HCT116 (cell line): ENCODE measurements around the gene GPX3. TPM values are rescaled to one million over a fixed set of nuclear protein-coding genes. Genes with fewer than 3 reads are reported as not detected.
A peak's percentile ranks its signal among the peaks of the same experiment; 100 is the strongest.

ENCODE experiments used
- ATAC-seq: fragments of 200-7000 bp; cut with Tn5 transposase; 2 replicates; pipeline ENCODE4 v1.9.1; 2020; ENCODE audit warnings: mild to moderate bottlenecking, moderate library complexity
- BruUV-seq: library from RNA; stranded (reverse); fragments of 400-500 nt; replicated peaks from 2 replicates; lab custom pipeline; 2021; lab: Mats Ljungman, UMichigan
- CTCF ChIA-PET: fragments of 300-600 bp; sonication (Branson Sonifier 250); formaldehyde crosslinking; loops from one replicate; lab custom pipeline; 2021; ENCODE audit warnings: antibody characterized with exemption; lab: Charles Lee
- POLR2A ChIA-PET: fragments of 300-600, 350-600 bp; sonication (Branson Sonifier 250); formaldehyde crosslinking; loops from one replicate; lab custom pipeline; 2021; ENCODE audit warnings: antibody characterized with exemption; lab: Charles Lee
- RAD21 ChIA-PET, 2 experiments: fragments of 300-600 bp; sonication (Branson Sonifier 250); formaldehyde crosslinking; loops; one replicate each; lab custom pipeline; 2023; ENCODE audit warnings: low total read pairs in 2 of 2; ENCODE audit not compliant: uncharacterized antibody in 2 of 2, unreplicated experiment in 2 of 2, low non-redundant PET in 1 of 2; lab: Charles Lee
- DNase-seq: peaks from one replicate; pipeline ENCODE4 v3.0.0-alpha.2; 2010; ENCODE audit warnings: low read depth, low spot score
- H2AFZ ChIP-seq: fragments of 200-600 bp; shearing (Covaris generic), sonication (generic); 2 replicates; pipeline ENCODE4 v1.6.1; 2017; ENCODE audit warnings: low read depth, mixed run types, mixed read lengths, antibody characterized with exemption, low read length; ENCODE audit not compliant: poor library complexity, severe bottlenecking
- H3K27ac ChIP-seq: 2 replicates; pipeline ENCODE4 v1.5.1; 2012; ENCODE audit warnings: low read depth, low read length
- H3K27me3 ChIP-seq: fragments of 200-600 bp; sonication (generic); 2 replicates; pipeline ENCODE4 v1.6.1; 2016; ENCODE audit warnings: mixed run types, low read length, mixed read lengths; ENCODE audit not compliant: insufficient read depth
- H3K36me3 ChIP-seq, 2 experiments: fragments of 200-500 bp in 1 of 2; fragments of 200-600 bp in 1 of 2; sonication (Bioruptor generic) in 1 of 2; sonication (generic) in 1 of 2; 2 replicates each; pipeline versions ENCODE4 v1.5.1 to v1.6.1; 2014 to 2016; ENCODE audit warnings: low read length in 2 of 2, inconsistent platforms in 1 of 2, mixed read lengths in 1 of 2, mixed run types in 1 of 2; ENCODE audit not compliant: insufficient read depth in 2 of 2, control insufficient read depth in 1 of 2
- H3K4me1 ChIP-seq, 2 experiments: fragments of 200-600 bp in 1 of 2; sonication (generic) in 1 of 2; 2 replicates each; pipeline versions ENCODE4 v1.5.1 to v1.6.1; 2012 to 2017; ENCODE audit warnings: low read length in 2 of 2, inconsistent platforms in 1 of 2, mild to moderate bottlenecking in 1 of 2, mixed read lengths in 1 of 2, mixed run types in 1 of 2, moderate library complexity in 1 of 2; ENCODE audit not compliant: insufficient read depth in 2 of 2, control insufficient read depth in 1 of 2
- H3K4me2 ChIP-seq: fragments of 200-600 bp; sonication (generic); 2 replicates; pipeline ENCODE4 v1.6.1; 2017; ENCODE audit warnings: mixed run types, low read length, mixed read lengths
- H3K4me3 ChIP-seq, 2 experiments: fragments of 200-600 bp in 1 of 2; sonication (generic) in 1 of 2; replicated peaks in 1 of 2; 2 replicates each; pipeline ENCODE4 v1.5.1; 2011 to 2016; ENCODE audit warnings: low read length in 2 of 2, control low read depth in 1 of 2, low read depth in 1 of 2, mild to moderate bottlenecking in 1 of 2, mixed read lengths in 1 of 2, mixed run types in 1 of 2
- H3K79me2 ChIP-seq: fragments of 200-600 bp; sonication (generic); 2 replicates; pipeline ENCODE4 v1.6.1; 2017; ENCODE audit warnings: mild to moderate bottlenecking, mixed run types, low read length, moderate library complexity, mixed read lengths; ENCODE audit not compliant: insufficient read depth
- H3K9ac ChIP-seq: fragments of 200-600 bp; sonication (generic); 2 replicates; pipeline ENCODE4 v1.6.1; 2016; ENCODE audit warnings: low read length, mixed read lengths
- H3K9me2 ChIP-seq: fragments of 200-600 bp; sonication (generic), shearing (Covaris generic); 2 replicates; pipeline ENCODE4 v1.6.1; 2017; ENCODE audit warnings: mixed run types, mild to moderate bottlenecking, moderate library complexity; ENCODE audit not compliant: insufficient read depth
- H3K9me3 ChIP-seq, 2 experiments: fragments of 200-500 bp in 1 of 2; fragments of 200-600 bp in 1 of 2; sonication (Bioruptor generic) in 1 of 2; sonication (generic) in 1 of 2; 2 replicates each; pipeline ENCODE4 v1.6.1; 2014 to 2017; ENCODE audit warnings: low read length in 2 of 2, mixed read lengths in 2 of 2, inconsistent platforms in 1 of 2, low read depth in 1 of 2, mild to moderate bottlenecking in 1 of 2, mixed run types in 1 of 2, moderate library complexity in 1 of 2; ENCODE audit not compliant: control insufficient read depth in 1 of 2, insufficient read depth in 1 of 2
- H4K20me1 ChIP-seq: fragments of 200-600 bp; sonication (generic), shearing (Covaris generic); 2 replicates; pipeline ENCODE4 v1.6.1; 2017; ENCODE audit warnings: mixed run types, mild to moderate bottlenecking, moderate library complexity; ENCODE audit not compliant: insufficient read depth
- CBX3 ChIP-seq: IDR thresholded peaks from 2 replicates; pipeline ENCODE4 v1.6.1; 2012; ENCODE audit warnings: low read depth
- EZH2phosphoT487 ChIP-seq: fragments of 200-600 bp; IDR thresholded peaks from 2 replicates; pipeline ENCODE4 v1.6.1; 2018; ENCODE audit warnings: antibody characterized with exemption, borderline replicate concordance
- POLR2AphosphoS5 ChIP-seq: IDR thresholded peaks from 2 replicates; pipeline ENCODE4 v1.6.1; 2011; ENCODE audit warnings: mild to moderate bottlenecking, low read depth, low read length, moderate library complexity
- RAD21 ChIP-seq: IDR thresholded peaks from 2 replicates; pipeline ENCODE4 v1.6.1; 2012; ENCODE audit warnings: low read depth, mild to moderate bottlenecking
- SIN3A ChIP-seq: IDR thresholded peaks from 2 replicates; pipeline ENCODE4 v1.6.1; 2012; ENCODE audit warnings: low read depth
- SRF ChIP-seq: IDR thresholded peaks from 2 replicates; pipeline ENCODE4 v1.6.1; 2012; ENCODE audit warnings: low read depth
- intact Hi-C: fragments of 100-400 bp; cut with micrococcal nuclease; formaldehyde crosslinking; loops from 2 replicates; pipeline ENCODE4 v1.10.0; 2022
- total RNA-seq: library from RNA; stranded (reverse); gene quantifications from one replicate; pipeline ENCODE4 v1.2.1, GENCODE V29; 2021; ENCODE audit not compliant: unreplicated experiment
- TF ChIP-seq, protein P1 (sequence below): IDR thresholded peaks from 2 replicates; pipeline ENCODE4 v1.6.1; 2011; ENCODE audit warnings: mild to moderate bottlenecking, low read length, moderate library complexity; ENCODE audit not compliant: insufficient replicate concordance; ENCODE audit errors: extremely low read depth

The GPX3 gene
- total RNA-seq, 1 experiment from 2014 or later = 0.96 TPM

- H3K4me3 ChIP-seq = peak overlapping the region in 1 of 2 experiments; percentile 4; a peak in 1 of 4 replicates
- intact Hi-C loops = no loop called here
- H3K79me2 ChIP-seq = peaks cover 42% of the 10 kb centered on the region
- H2AFZ ChIP-seq = no peak overlapping the region
- H4K20me1 ChIP-seq = no peaks in the 10 kb centered on the region; the same call in 1 of the 2 replicates
- RAD21 ChIA-PET = no interaction called here
- DNase-seq (no peak), ATAC-seq (peak; percentile 15; the same call in 1 of the 2 replicates)
- peak overlapping the region; percentile 55 for H3K4me2 ChIP-seq
- BruUV-seq = no TSS peak
- CTCF ChIA-PET = interaction anchor here (1.1 kb wide), 1 partner anchor 24 kb away, joined by 3 read pairs; no protein-coding TSS in a partner anchor
- POLR2A ChIA-PET = interaction anchor here (1.2 kb wide), 1 partner anchor 9 kb away, joined by 4 read pairs; the partner anchor contains the start of gene TNIP1
- no peaks in the 10 kb centered on the region for H3K36me3 ChIP-seq
- TF ChIP-seq RAD21 (no peak), SRF (no peak), POLR2AphosphoS5 (no peak), EZH2phosphoT487 (no peak), CBX3 (no peak), SIN3A (no peak)
- TF ChIP-seq, protein P1, sequence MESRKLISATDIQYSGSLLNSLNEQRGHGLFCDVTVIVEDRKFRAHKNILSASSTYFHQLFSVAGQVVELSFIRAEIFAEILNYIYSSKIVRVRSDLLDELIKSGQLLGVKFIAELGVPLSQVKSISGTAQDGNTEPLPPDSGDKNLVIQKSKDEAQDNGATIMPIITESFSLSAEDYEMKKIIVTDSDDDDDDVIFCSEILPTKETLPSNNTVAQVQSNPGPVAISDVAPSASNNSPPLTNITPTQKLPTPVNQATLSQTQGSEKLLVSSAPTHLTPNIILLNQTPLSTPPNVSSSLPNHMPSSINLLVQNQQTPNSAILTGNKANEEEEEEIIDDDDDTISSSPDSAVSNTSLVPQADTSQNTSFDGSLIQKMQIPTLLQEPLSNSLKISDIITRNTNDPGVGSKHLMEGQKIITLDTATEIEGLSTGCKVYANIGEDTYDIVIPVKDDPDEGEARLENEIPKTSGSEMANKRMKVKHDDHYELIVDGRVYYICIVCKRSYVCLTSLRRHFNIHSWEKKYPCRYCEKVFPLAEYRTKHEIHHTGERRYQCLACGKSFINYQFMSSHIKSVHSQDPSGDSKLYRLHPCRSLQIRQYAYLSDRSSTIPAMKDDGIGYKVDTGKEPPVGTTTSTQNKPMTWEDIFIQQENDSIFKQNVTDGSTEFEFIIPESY = no peak
- no peaks in the 10 kb centered on the region for H3K9me3 ChIP-seq
- H3K9me2 ChIP-seq = no peaks in the 10 kb centered on the region
- H3K4me1 ChIP-seq = peaks cover 23 to 53% of the 10 kb centered on the region in 2 experiments
- H3K27ac ChIP-seq = 0 out of 2 replicates have a peak overlapping the region, but pooled peaks have one; percentile 24
- H3K9ac ChIP-seq = no peak overlapping the region; the same call in 1 of the 2 replicates
- no peaks in the 10 kb centered on the region for H3K27me3 ChIP-seq
Measured at GRCh38 chr5:151071848-151072629, 51.6 kb downstream of the GPX3 start.
